K562 treated with DMSO at 1 percent for 12 hours (cell line): ENCODE data around the gene PATZ1. TPM values are rescaled to one million over a fixed set of nuclear protein-coding genes. Genes with fewer than 3 reads are reported as not detected.

Source experiments
- total RNA-seq: library from RNA; unstranded; fragments of 300-600 nt; gene quantifications from 2 replicates; pipeline ENCODE4 v1.2.3, GENCODE V29; 2022; ENCODE audit not compliant: insufficient read depth

Gene PATZ1, protein sequence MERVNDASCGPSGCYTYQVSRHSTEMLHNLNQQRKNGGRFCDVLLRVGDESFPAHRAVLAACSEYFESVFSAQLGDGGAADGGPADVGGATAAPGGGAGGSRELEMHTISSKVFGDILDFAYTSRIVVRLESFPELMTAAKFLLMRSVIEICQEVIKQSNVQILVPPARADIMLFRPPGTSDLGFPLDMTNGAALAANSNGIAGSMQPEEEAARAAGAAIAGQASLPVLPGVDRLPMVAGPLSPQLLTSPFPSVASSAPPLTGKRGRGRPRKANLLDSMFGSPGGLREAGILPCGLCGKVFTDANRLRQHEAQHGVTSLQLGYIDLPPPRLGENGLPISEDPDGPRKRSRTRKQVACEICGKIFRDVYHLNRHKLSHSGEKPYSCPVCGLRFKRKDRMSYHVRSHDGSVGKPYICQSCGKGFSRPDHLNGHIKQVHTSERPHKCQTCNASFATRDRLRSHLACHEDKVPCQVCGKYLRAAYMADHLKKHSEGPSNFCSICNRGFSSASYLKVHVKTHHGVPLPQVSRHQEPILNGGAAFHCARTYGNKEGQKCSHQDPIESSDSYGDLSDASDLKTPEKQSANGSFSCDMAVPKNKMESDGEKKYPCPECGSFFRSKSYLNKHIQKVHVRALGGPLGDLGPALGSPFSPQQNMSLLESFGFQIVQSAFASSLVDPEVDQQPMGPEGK
- 4.7 and 7.1 TPM in 2 replicates for total RNA-seq

DNA sequence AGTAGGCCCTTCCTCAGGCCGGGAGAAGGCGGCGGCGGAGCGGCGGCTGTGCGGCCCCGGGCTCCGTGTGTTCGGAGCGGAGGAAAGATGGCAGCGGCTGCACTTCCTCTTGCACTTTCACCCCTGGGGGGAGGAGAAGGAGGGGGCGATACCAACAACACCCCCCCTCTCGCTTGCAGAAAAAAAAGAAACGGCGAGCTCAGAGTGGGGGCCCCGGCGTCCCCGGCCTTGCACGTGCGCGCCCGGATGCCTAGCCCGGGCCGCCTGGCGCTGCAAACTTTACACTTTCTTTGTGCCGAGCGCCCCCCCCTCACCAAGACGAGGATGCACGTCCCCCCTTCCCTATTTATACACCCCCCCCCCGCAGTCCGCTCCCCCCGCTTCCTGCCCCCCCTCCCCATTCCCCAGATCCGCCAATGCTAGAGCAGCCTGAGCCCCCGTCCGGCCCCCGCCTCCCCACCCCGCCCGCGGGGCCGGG is at the start of gene PATZ1:
PATZ1 (minus strand) TSS at position 92 of the 478 bp plus-strand sequence. CDS start 744 bp downstream, outside the sequence.

DNA sequence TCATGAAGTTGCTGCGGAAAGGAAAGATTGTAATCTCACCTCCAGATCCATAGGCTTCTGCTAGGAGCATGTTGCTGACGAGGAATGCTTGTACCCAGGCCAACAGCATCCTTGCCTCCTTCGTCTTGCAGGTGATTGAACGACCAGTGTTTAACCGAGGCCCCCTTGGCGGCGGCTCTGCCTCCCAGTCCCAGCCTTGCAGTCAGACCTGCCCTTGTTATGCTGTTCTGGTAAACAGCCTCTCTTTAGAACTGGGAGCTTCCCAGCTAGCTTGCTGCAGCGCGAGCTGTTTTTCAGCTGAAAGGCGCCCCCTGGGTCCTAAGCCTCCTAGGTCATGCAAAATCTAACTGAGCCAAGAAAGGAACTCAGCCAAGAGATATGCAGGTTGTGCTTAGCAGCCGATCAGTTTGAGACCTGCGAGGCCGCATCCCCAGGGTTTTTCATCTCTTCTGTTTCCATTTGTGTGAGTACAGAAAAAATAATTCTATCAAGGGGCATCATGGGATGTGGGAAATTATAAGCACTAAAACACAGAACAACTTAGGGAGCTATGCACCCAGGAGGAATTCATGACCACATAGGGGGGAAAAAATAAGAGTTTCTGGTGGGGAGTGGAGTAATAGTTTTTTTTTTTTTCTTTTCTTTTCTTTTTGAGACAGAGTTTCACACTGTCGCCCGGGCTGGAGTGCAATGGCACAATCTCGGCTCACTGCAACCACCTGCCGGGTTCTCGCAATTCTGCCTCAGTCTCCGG is 53.7 kb downstream of the PATZ1 start, which contains the start of gene PIK3IP1:
PIK3IP1 (minus strand) TSS at position 253 of the 754 bp plus-strand sequence; CDS start at position 109, 144 bp downstream.

Other genes starting within 250 kb of the PATZ1 start
- 61.9 and 124 TPM in 2 replicates for gene SELENOM, start 238.8 kb downstream of the PATZ1 start, total RNA-seq
- 23.7 and 24.6 TPM in 2 replicates for gene INPP5J, start 223.4 kb downstream of the PATZ1 start, total RNA-seq
- gene PLA2G3, start 205.8 kb downstream of the PATZ1 start, total RNA-seq = 0.83 TPM in 1 of 2 replicates, not detected in the other
- gene RNF185, start 186.2 kb downstream of the PATZ1 start, total RNA-seq = 15.3 and 25.5 TPM in 2 replicates
- gene LIMK2, start 134.0 kb downstream of the PATZ1 start, total RNA-seq = 7.3 and 13.9 TPM in 2 replicates
- gene PIK3IP1, start 53.9 kb downstream of the PATZ1 start, total RNA-seq = 0.66 and 2.4 TPM in 2 replicates
- gene DRG1, start 53.3 kb upstream of the PATZ1 start, total RNA-seq = 52.3 and 60.7 TPM in 2 replicates
- 4.5 and 11.5 TPM in 2 replicates for gene EIF4ENIF1, start 143.5 kb upstream of the PATZ1 start, total RNA-seq
- 17.0 and 19.5 TPM in 2 replicates for gene SFI1, start 150.2 kb upstream of the PATZ1 start, total RNA-seq